ENCODE results near the gene ERC2.

Gene ERC2

GRCh38 chr3:55884491-55885285, 583.6 kb downstream of the ERC2 start:
- Histone ChIP-seq H3K27me3 (ENCODE audit: insufficient read depth, low read length) (no peaks in the 10 kb centered on the region), H3K4me1 (ENCODE audit: insufficient read depth, low read length) (peaks cover 39% of the 10 kb centered on the region), H3K36me3 (ENCODE audit: insufficient read depth, low read depth, low read length) (no peaks in the 10 kb centered on the region), H3K4me3 (ENCODE audit: low read length) (no peak overlapping the region), H3K27ac (ENCODE audit: low read length) (no peak overlapping the region), H3K9ac (ENCODE audit: low read depth, low read length) (no peak overlapping the region), H3K9me3 (ENCODE audit: insufficient read depth, low read depth, low read length) (no peaks in the 10 kb centered on the region)

GRCh38 chr3:55884066-55884465, 584.2 kb downstream of the ERC2 start:
- H3K9me3 ChIP-seq (ENCODE audit: insufficient read depth, low read depth, low read length), result no peaks in the 10 kb centered on the region
- H3K4me3 ChIP-seq (ENCODE audit: low read length), result no peak overlapping the region
- no peaks in the 10 kb centered on the region for H3K36me3 ChIP-seq (ENCODE audit: insufficient read depth, low read depth, low read length)
- H3K4me1 ChIP-seq (ENCODE audit: insufficient read depth, low read length), result peaks cover 45% of the 10 kb centered on the region
- no peaks in the 10 kb centered on the region for H3K27me3 ChIP-seq (ENCODE audit: insufficient read depth, low read length)
- H3K27ac ChIP-seq (ENCODE audit: low read length), result no peak overlapping the region
- H3K9ac ChIP-seq (ENCODE audit: low read depth, low read length), result no peak overlapping the region

GRCh38 chr3:55882006-55882405, 586.3 kb downstream of the ERC2 start:
- peaks cover 33% of the 10 kb centered on the region for H3K4me1 ChIP-seq (ENCODE audit: insufficient read depth, low read length)
- no peaks in the 10 kb centered on the region for H3K27me3 ChIP-seq (ENCODE audit: insufficient read depth, low read length)
- H3K9me3 ChIP-seq (ENCODE audit: insufficient read depth, low read depth, low read length), result no peaks in the 10 kb centered on the region
- no peak overlapping the region for H3K27ac ChIP-seq (ENCODE audit: low read length)
- 0 out of 2 replicates have a peak overlapping the region, but pooled peaks have one; percentile 11 for H3K4me3 ChIP-seq (ENCODE audit: low read length)
- H3K9ac ChIP-seq (ENCODE audit: low read depth, low read length), result no peak overlapping the region
- H3K36me3 ChIP-seq (ENCODE audit: insufficient read depth, low read depth, low read length), result no peaks in the 10 kb centered on the region

GRCh38 chr3:55880357-55880756, 587.9 kb downstream of the ERC2 start:
- Histone ChIP-seq H3K9ac (ENCODE audit: low read depth, low read length) (no peak overlapping the region), H3K9me3 (ENCODE audit: insufficient read depth, low read depth, low read length) (no peaks in the 10 kb centered on the region), H3K36me3 (ENCODE audit: insufficient read depth, low read depth, low read length) (no peaks in the 10 kb centered on the region), H3K27ac (ENCODE audit: low read length) (no peak overlapping the region), H3K27me3 (ENCODE audit: insufficient read depth, low read length) (no peaks in the 10 kb centered on the region), H3K4me3 (ENCODE audit: low read length) (no peak overlapping the region), H3K4me1 (ENCODE audit: insufficient read depth, low read length) (peaks cover 30% of the 10 kb centered on the region)

GRCh38 chr3:55879901-55880331, 588.4 kb downstream of the ERC2 start:
- H3K9me3 ChIP-seq (ENCODE audit: insufficient read depth, low read depth, low read length), result no peaks in the 10 kb centered on the region
- no peak overlapping the region for H3K27ac ChIP-seq (ENCODE audit: low read length)
- no peak overlapping the region for H3K9ac ChIP-seq (ENCODE audit: low read depth, low read length)

GRCh38 chr3:55877703-55878102, 590.6 kb downstream of the ERC2 start:
- H3K27ac ChIP-seq (ENCODE audit: low read length), result no peak overlapping the region
- no peak overlapping the region for H3K9ac ChIP-seq (ENCODE audit: low read depth, low read length)
- peaks cover 26% of the 10 kb centered on the region for H3K4me1 ChIP-seq (ENCODE audit: insufficient read depth, low read length)
- H3K36me3 ChIP-seq (ENCODE audit: insufficient read depth, low read depth, low read length), result no peaks in the 10 kb centered on the region
- no peaks in the 10 kb centered on the region for H3K9me3 ChIP-seq (ENCODE audit: insufficient read depth, low read depth, low read length)
- H3K4me3 ChIP-seq (ENCODE audit: low read length), result no peak overlapping the region
- H3K27me3 ChIP-seq (ENCODE audit: insufficient read depth, low read length), result no peaks in the 10 kb centered on the region

More at GRCh38 chr3:55879901-55880331, 588.4 kb downstream of the ERC2 start:
- no peaks in the 10 kb centered on the region for H3K36me3 ChIP-seq (ENCODE audit: insufficient read depth, low read depth, low read length)
- H3K27me3 ChIP-seq (ENCODE audit: insufficient read depth, low read length), result no peaks in the 10 kb centered on the region
- peaks cover 26% of the 10 kb centered on the region for H3K4me1 ChIP-seq (ENCODE audit: insufficient read depth, low read length)
- H3K4me3 ChIP-seq (ENCODE audit: low read length), result no peak overlapping the region

GRCh38 chr3:55876560-55876959, 591.7 kb downstream of the ERC2 start:
- peaks cover 15% of the 10 kb centered on the region for H3K4me1 ChIP-seq (ENCODE audit: insufficient read depth, low read length)

GRCh38 chr3:55875113-55875512, 593.2 kb downstream of the ERC2 start:
- no peak overlapping the region for H3K27ac ChIP-seq (ENCODE audit: low read length)
- no peaks in the 10 kb centered on the region for H3K9me3 ChIP-seq (ENCODE audit: insufficient read depth, low read depth, low read length)
- H3K9ac ChIP-seq (ENCODE audit: low read depth, low read length), result no peak overlapping the region

More at GRCh38 chr3:55876560-55876959, 591.7 kb downstream of the ERC2 start:
- Histone ChIP-seq H3K9me3 (ENCODE audit: insufficient read depth, low read depth, low read length) (no peaks in the 10 kb centered on the region), H3K9ac (ENCODE audit: low read depth, low read length) (no peak overlapping the region), H3K27me3 (ENCODE audit: insufficient read depth, low read length) (no peaks in the 10 kb centered on the region), H3K4me3 (ENCODE audit: low read length) (no peak overlapping the region), H3K36me3 (ENCODE audit: insufficient read depth, low read depth, low read length) (no peaks in the 10 kb centered on the region), H3K27ac (ENCODE audit: low read length) (no peak overlapping the region)

GRCh38 chr3:55873523-55874254, 594.6 kb downstream of the ERC2 start:
- Histone ChIP-seq H3K27ac (ENCODE audit: low read length) (no peak overlapping the region), H3K36me3 (ENCODE audit: insufficient read depth, low read depth, low read length) (no peaks in the 10 kb centered on the region), H3K9ac (ENCODE audit: low read depth, low read length) (no peak overlapping the region), H3K4me3 (ENCODE audit: low read length) (no peak overlapping the region), H3K4me1 (ENCODE audit: insufficient read depth, low read length) (no peaks in the 10 kb centered on the region), H3K27me3 (ENCODE audit: insufficient read depth, low read length) (no peaks in the 10 kb centered on the region), H3K9me3 (ENCODE audit: insufficient read depth, low read depth, low read length) (no peaks in the 10 kb centered on the region)

More at GRCh38 chr3:55875113-55875512, 593.2 kb downstream of the ERC2 start:
- Histone ChIP-seq H3K4me1 (ENCODE audit: insufficient read depth, low read length) (peaks cover 12% of the 10 kb centered on the region), H3K4me3 (ENCODE audit: low read length) (no peak overlapping the region), H3K27me3 (ENCODE audit: insufficient read depth, low read length) (no peaks in the 10 kb centered on the region), H3K36me3 (ENCODE audit: insufficient read depth, low read depth, low read length) (no peaks in the 10 kb centered on the region)

- no peak overlapping the region for H3K27ac ChIP-seq (ENCODE audit: low read length)
- H3K4me3 ChIP-seq (ENCODE audit: low read length), result no peak overlapping the region
- no peaks in the 10 kb centered on the region for H3K36me3 ChIP-seq (ENCODE audit: insufficient read depth, low read depth, low read length)
- H3K4me1 ChIP-seq (ENCODE audit: insufficient read depth, low read length), result no peaks in the 10 kb centered on the region
- H3K9ac ChIP-seq (ENCODE audit: low read depth, low read length), result no peak overlapping the region
- H3K9me3 ChIP-seq (ENCODE audit: insufficient read depth, low read depth, low read length), result no peaks in the 10 kb centered on the region
- no peaks in the 10 kb centered on the region for H3K27me3 ChIP-seq (ENCODE audit: insufficient read depth, low read length)
Measured at GRCh38 chr3:55870594-55870993, 597.7 kb downstream of the ERC2 start.

- Histone ChIP-seq H3K4me1 (ENCODE audit: insufficient read depth, low read length) (no peaks in the 10 kb centered on the region), H3K9me3 (ENCODE audit: insufficient read depth, low read depth, low read length) (no peaks in the 10 kb centered on the region), H3K27me3 (ENCODE audit: insufficient read depth, low read length) (no peaks in the 10 kb centered on the region), H3K27ac (ENCODE audit: low read length) (no peak overlapping the region), H3K36me3 (ENCODE audit: insufficient read depth, low read depth, low read length) (no peaks in the 10 kb centered on the region), H3K9ac (ENCODE audit: low read depth, low read length) (no peak overlapping the region), H3K4me3 (ENCODE audit: low read length) (no peak overlapping the region)
Measured at GRCh38 chr3:55868347-55868746, 599.9 kb downstream of the ERC2 start.

GRCh38 chr3:55863028-55863427, 605.2 kb downstream of the ERC2 start:
- Histone ChIP-seq H3K27me3 (ENCODE audit: insufficient read depth, low read length) (no peaks in the 10 kb centered on the region), H3K36me3 (ENCODE audit: insufficient read depth, low read depth, low read length) (no peaks in the 10 kb centered on the region), H3K4me3 (ENCODE audit: low read length) (no peak overlapping the region), H3K27ac (ENCODE audit: low read length) (no peak overlapping the region), H3K4me1 (ENCODE audit: insufficient read depth, low read length) (peaks cover 9% of the 10 kb centered on the region), H3K9ac (ENCODE audit: low read depth, low read length) (no peak overlapping the region), H3K9me3 (ENCODE audit: insufficient read depth, low read depth, low read length) (no peaks in the 10 kb centered on the region)

All from iPS-20b (cell line).